ENCODE measurements around the gene RASA3.
A peak's percentile ranks its signal among the peaks of the same experiment; 100 is the strongest.
"Not testable (repeated sequence)": the region's sequence is repeated elsewhere in the genome, so short reads cannot be mapped to it uniquely, and the experiment has no call there.

The RASA3 gene

GRCh38 chr13:114122591-114123211, 9.7 kb downstream of the RASA3 start:
- H3K4me3 Mint-ChIP-seq: no peak overlapping the region
- DNase-seq: no peak
- H3K36me3 Mint-ChIP-seq: peaks cover 59% of the 10 kb centered on the region
- CTCF ChIA-PET: interaction anchor here (1.0 to 1.5 kb wide), 2 partner anchors 8 to 10 kb away, joined by 3 to 4 read pairs; no protein-coding TSS in a partner anchor
- H3K9me3 Mint-ChIP-seq: peaks cover 18% of the 10 kb centered on the region
- H3K27ac Mint-ChIP-seq: no peak overlapping the region
- no peaks in the 10 kb centered on the region for H3K27me3 Mint-ChIP-seq
- H3K4me1 Mint-ChIP-seq: peaks cover 77% of the 10 kb centered on the region

GRCh38 chr13:114122127-114122511, 10.3 kb downstream of the RASA3 start:
- H3K27me3 Mint-ChIP-seq: no peaks in the 10 kb centered on the region
- H3K4me1 Mint-ChIP-seq: peaks cover 77% of the 10 kb centered on the region
- peaks cover 15% of the 10 kb centered on the region for H3K9me3 Mint-ChIP-seq
- H3K4me3 Mint-ChIP-seq: no peak overlapping the region
- H3K36me3 Mint-ChIP-seq: peaks cover 60% of the 10 kb centered on the region
- H3K27ac Mint-ChIP-seq: no peak overlapping the region
- DNase-seq: no peak
- CTCF ChIA-PET: no interaction called here

GRCh38 chr13:114121496-114122126, 10.8 kb downstream of the RASA3 start:
- no peak overlapping the region for H3K4me3 Mint-ChIP-seq
- CTCF ChIA-PET: no interaction called here
- H3K9me3 Mint-ChIP-seq: peaks cover 12% of the 10 kb centered on the region
- peaks cover 75% of the 10 kb centered on the region for H3K4me1 Mint-ChIP-seq
- peaks cover 59% of the 10 kb centered on the region for H3K36me3 Mint-ChIP-seq
- no peak overlapping the region for H3K27ac Mint-ChIP-seq
- no peaks in the 10 kb centered on the region for H3K27me3 Mint-ChIP-seq
- DNase-seq: no peak

- H3K36me3 Mint-ChIP-seq: peaks cover 57% of the 10 kb centered on the region
- CTCF ChIA-PET: no interaction called here
- H3K4me1 Mint-ChIP-seq: peaks cover 73% of the 10 kb centered on the region
- no peaks in the 10 kb centered on the region for H3K27me3 Mint-ChIP-seq
- H3K9me3 Mint-ChIP-seq: peaks cover 6% of the 10 kb centered on the region
- no peak for DNase-seq
- peak overlapping the region; percentile 92 for H3K27ac Mint-ChIP-seq
- H3K4me3 Mint-ChIP-seq: peak overlapping the region; percentile 73
These were observed 11.4 kb downstream of the RASA3 start for GRCh38 chr13:114121031-114121430.

- H3K36me3 Mint-ChIP-seq: peaks cover 61% of the 10 kb centered on the region
- DNase-seq: no peak
- H3K4me3 Mint-ChIP-seq: peak overlapping the region; percentile 73
- peaks cover 6% of the 10 kb centered on the region for H3K9me3 Mint-ChIP-seq
- no peaks in the 10 kb centered on the region for H3K27me3 Mint-ChIP-seq
- CTCF ChIA-PET: no interaction called here
- peaks cover 77% of the 10 kb centered on the region for H3K4me1 Mint-ChIP-seq
- peak overlapping the region; percentile 92 for H3K27ac Mint-ChIP-seq
These were observed 11.8 kb downstream of the RASA3 start for GRCh38 chr13:114120591-114121011.

- no peaks in the 10 kb centered on the region for H3K27me3 Mint-ChIP-seq
- H3K4me3 Mint-ChIP-seq: peak overlapping the region; percentile 45
- peak overlapping the region; percentile 68 for H3K27ac Mint-ChIP-seq
- no peaks in the 10 kb centered on the region for H3K9me3 Mint-ChIP-seq
- CTCF ChIA-PET: no interaction called here
- H3K36me3 Mint-ChIP-seq: peaks cover 60% of the 10 kb centered on the region
- no peak for DNase-seq
- H3K4me1 Mint-ChIP-seq: peaks cover 74% of the 10 kb centered on the region
These were observed 13.2 kb downstream of the RASA3 start for GRCh38 chr13:114119196-114119595.

GRCh38 chr13:114118511-114119123, 13.8 kb downstream of the RASA3 start:
- CTCF ChIA-PET: no interaction called here

GRCh38 chr13:114118086-114118485, 14.3 kb downstream of the RASA3 start:
- Mint-ChIP-seq H3K9me3 (no peaks in the 10 kb centered on the region), H3K4me3 (no peak overlapping the region), H3K36me3 (peaks cover 58% of the 10 kb centered on the region), H3K27ac (peak overlapping the region; percentile 80), H3K4me1 (peaks cover 71% of the 10 kb centered on the region), H3K27me3 (no peaks in the 10 kb centered on the region)
- CTCF ChIA-PET: no interaction called here
- DNase-seq: no peak

More at GRCh38 chr13:114118511-114119123, 13.8 kb downstream of the RASA3 start:
- Mint-ChIP-seq H3K36me3 (peaks cover 58% of the 10 kb centered on the region), H3K4me1 (peaks cover 71% of the 10 kb centered on the region), H3K4me3 (peak overlapping the region; percentile 45), H3K27ac (peak overlapping the region; percentile 80), H3K9me3 (no peaks in the 10 kb centered on the region), H3K27me3 (no peaks in the 10 kb centered on the region)
- no peak for DNase-seq

GRCh38 chr13:114117341-114117874, 15.0 kb downstream of the RASA3 start:
- peaks cover 61% of the 10 kb centered on the region for H3K36me3 Mint-ChIP-seq
- H3K9me3 Mint-ChIP-seq, CTCF ChIA-PET, DNase-seq, H3K4me3 Mint-ChIP-seq, H3K27me3 Mint-ChIP-seq: not testable (repeated sequence)
- H3K27ac Mint-ChIP-seq: peak overlapping the region; percentile 80
- H3K4me1 Mint-ChIP-seq: peaks cover 73% of the 10 kb centered on the region

- Mint-ChIP-seq H3K9me3 (no peaks in the 10 kb centered on the region), H3K36me3 (peaks cover 64% of the 10 kb centered on the region), H3K4me3 (no peak overlapping the region), H3K27me3 (no peaks in the 10 kb centered on the region), H3K4me1 (peaks cover 78% of the 10 kb centered on the region), H3K27ac (peak overlapping the region; percentile 19)
- CTCF ChIA-PET: no interaction called here
- no peak for DNase-seq
These were observed 15.7 kb downstream of the RASA3 start for GRCh38 chr13:114116734-114117133.

GRCh38 chr13:114115796-114116195, 16.6 kb downstream of the RASA3 start:
- Mint-ChIP-seq H3K36me3 (peaks cover 65% of the 10 kb centered on the region), H3K9me3 (no peaks in the 10 kb centered on the region), H3K27me3 (no peaks in the 10 kb centered on the region), H3K4me3 (no peak overlapping the region), H3K4me1 (peaks cover 72% of the 10 kb centered on the region), H3K27ac (no peak overlapping the region)
- CTCF ChIA-PET: no interaction called here
- no peak for DNase-seq

GRCh38 chr13:114115191-114115671, 17.2 kb downstream of the RASA3 start:
- DNase-seq: peak; percentile 25
- H3K4me3 Mint-ChIP-seq: no peak overlapping the region
- peaks cover 73% of the 10 kb centered on the region for H3K4me1 Mint-ChIP-seq

GRCh38 chr13:114114666-114115065, 17.8 kb downstream of the RASA3 start:
- DNase-seq, H3K4me3 Mint-ChIP-seq, H3K27ac Mint-ChIP-seq, H3K27me3 Mint-ChIP-seq, H3K9me3 Mint-ChIP-seq: not testable (repeated sequence)
- H3K36me3 Mint-ChIP-seq: peaks cover 70% of the 10 kb centered on the region
- CTCF ChIA-PET: interaction anchor here (1.0 to 1.3 kb wide), 3 partner anchors 9 to 114 kb away, joined by 3 read pairs; no protein-coding TSS in a partner anchor
- H3K4me1 Mint-ChIP-seq: peaks cover 78% of the 10 kb centered on the region

More at GRCh38 chr13:114115191-114115671, 17.2 kb downstream of the RASA3 start:
- Mint-ChIP-seq H3K27ac (peak overlapping the region; percentile 76), H3K36me3 (peaks cover 67% of the 10 kb centered on the region), H3K9me3 (no peaks in the 10 kb centered on the region), H3K27me3 (no peaks in the 10 kb centered on the region)
- CTCF ChIA-PET: interaction anchor here (1.2 kb wide), 1 partner anchor 8 kb away, joined by 3 read pairs; no protein-coding TSS in a partner anchor

GRCh38 chr13:114114006-114114640, 18.3 kb downstream of the RASA3 start:
- Mint-ChIP-seq H3K27me3 (no peaks in the 10 kb centered on the region), H3K4me3 (no peak overlapping the region), H3K9me3 (no peaks in the 10 kb centered on the region), H3K27ac (peak overlapping the region; percentile 4), H3K4me1 (peaks cover 80% of the 10 kb centered on the region), H3K36me3 (peaks cover 73% of the 10 kb centered on the region)
- CTCF ChIA-PET: interaction anchor here (1.0 to 1.3 kb wide), 3 partner anchors 9 to 114 kb away, joined by 3 read pairs; no protein-coding TSS in a partner anchor
- DNase-seq: no peak

All from activated naive CD4-positive, alpha-beta T cell treated with anti-CD3 and anti-CD28 coated beads, Interleukin-2, amount 10 ng/mL, durations not matched to agents 7 days and 5 days (primary cell).